ENCODE measurements around the gene UQCC3. TPM values are rescaled to one million over a fixed set of nuclear protein-coding genes. Genes with fewer than 3 reads are reported as not detected.

Gene UQCC3
- polyA plus RNA-seq, 3 donors, result 3.3 to 7.9 (median 7.2) TPM

- intact Hi-C loops (cut with micrococcal nuclease), result loop anchor here (2.0 to 5.0 kb wide), 3 partner anchors 26 to 60 kb away; partner anchors contain the start of genes BSCL2 (in 1 of the 2), GNG3 (in 1 of the 2), TUT1 (in 1 of the 2) and UBXN1 (in 1 of the 2)
- Mint-ChIP-seq H3K27me3 (ENCODE audit: low read depth in 3 of 3) (peaks cover 0 to 3% (median 0%) of the 10 kb centered on the region in 3 donors), H3K4me3 (peak overlapping the region; percentile 87 to 94), H3K4me1 (peaks cover 23% of the 10 kb centered on the region), H3K27ac (peak overlapping the region; percentile 86 to 94 (median 91)), H3K9me3 (no peaks in the 10 kb centered on the region), H3K36me3 (peaks cover 14 to 28% of the 10 kb centered on the region in 2 donors)
- TF ChIP-seq CTCF (IDR thresholded peaks at IDR 0.05), result no peak
- Histone ChIP-seq H3K4me2 (replicated peaks; ENCODE audit: extremely low read depth, low read length, poor library complexity, severe bottlenecking) (peak overlapping the region; percentile 99), H3K27me3 (ENCODE audit: control insufficient read depth in 2 of 2, insufficient read depth in 2 of 2, low read length in 2 of 2) (no peaks in the 10 kb centered on the region), H3K79me2 (ENCODE audit: insufficient read depth, low read length) (peaks cover 35% of the 10 kb centered on the region), H3K9me3 (replicated peaks in 1 of 2; ENCODE audit: control insufficient read depth in 1 of 2, insufficient read depth in 1 of 2, low read length in 2 of 2) (no peaks in the 10 kb centered on the region), H3K9ac (ENCODE audit: insufficient read depth, low read length, poor library complexity, severe bottlenecking) (peak overlapping the region; percentile 91), H3K36me3 (replicated peaks in 1 of 2; ENCODE audit: control insufficient read depth in 1 of 2, insufficient read depth in 2 of 2, low read length in 2 of 2) (peaks cover 21 to 24% of the 10 kb centered on the region in 2 donors), H3K4me1 (ENCODE audit: control insufficient read depth in 1 of 2, insufficient read depth in 2 of 2, low read length in 2 of 2) (peaks cover 11 to 17% of the 10 kb centered on the region in 2 donors), H4K20me1 (ENCODE audit: insufficient read depth, low read length) (no peaks in the 10 kb centered on the region), H3K4me3 (replicated peaks in 1 of 3; ENCODE audit: low read depth in 2 of 3, low read length in 3 of 3) (peak overlapping the region; percentile 67 to 97 (median 79)), H2AFZ (ENCODE audit: insufficient read depth, low read depth, low read length, poor library complexity, severe bottlenecking) (peak overlapping the region; percentile 92), H3K27ac (ENCODE audit: low read depth in 1 of 2, low read length in 2 of 2) (peak overlapping the region; percentile 65 to 89)
- 43% methylated on average over 14 of the region's 16 CpGs for WGBS (ENCODE audit: insufficient coverage)
- no peak for DNase-seq
Measured at GRCh38 chr11:62652161-62653006, 19.1 kb upstream of the UQCC3 start.

- Mint-ChIP-seq H3K4me1 (peaks cover 21% of the 10 kb centered on the region), H3K36me3 (peaks cover 5 to 10% of the 10 kb centered on the region in 2 donors), H3K27me3 (ENCODE audit: low read depth in 3 of 3) (peaks cover 0 to 3% (median 0%) of the 10 kb centered on the region in 3 donors), H3K9me3 (no peaks in the 10 kb centered on the region), H3K4me3 (peak overlapping the region in 1 of 2 donors; percentile 87), H3K27ac (peak overlapping the region in 3 of 7 donors; percentile 15 to 66 (median 46))
- Histone ChIP-seq H3K4me1 (ENCODE audit: control insufficient read depth in 1 of 2, insufficient read depth in 2 of 2, low read length in 2 of 2) (peaks cover 11 to 14% of the 10 kb centered on the region in 2 donors), H3K9me3 (replicated peaks in 1 of 2; ENCODE audit: control insufficient read depth in 1 of 2, insufficient read depth in 1 of 2, low read length in 2 of 2) (no peaks in the 10 kb centered on the region), H2AFZ (ENCODE audit: insufficient read depth, low read depth, low read length, poor library complexity, severe bottlenecking) (peak overlapping the region; percentile 17), H3K4me3 (replicated peaks in 1 of 3; ENCODE audit: low read depth in 2 of 3, low read length in 3 of 3) (peak overlapping the region in 1 of 3 experiments; percentile 97), H3K36me3 (replicated peaks in 1 of 2; ENCODE audit: control insufficient read depth in 1 of 2, insufficient read depth in 2 of 2, low read length in 2 of 2) (peaks cover 6% of the 10 kb centered on the region in 2 donors), H3K79me2 (ENCODE audit: insufficient read depth, low read length) (peaks cover 30% of the 10 kb centered on the region), H3K27me3 (ENCODE audit: control insufficient read depth in 2 of 2, insufficient read depth in 2 of 2, low read length in 2 of 2) (no peaks in the 10 kb centered on the region), H3K9ac (ENCODE audit: insufficient read depth, low read length, poor library complexity, severe bottlenecking) (no peak overlapping the region), H3K4me2 (replicated peaks; ENCODE audit: extremely low read depth, low read length, poor library complexity, severe bottlenecking) (peak overlapping the region; percentile 99), H3K27ac (ENCODE audit: low read depth in 1 of 2, low read length in 2 of 2) (no peak overlapping the region), H4K20me1 (ENCODE audit: insufficient read depth, low read length) (no peaks in the 10 kb centered on the region)
- DNase-seq, result no peak
- WGBS (ENCODE audit: insufficient coverage), result no CpG with 5 or more reads among the region's 11 CpGs
- TF ChIP-seq CTCF (IDR thresholded peaks at IDR 0.05), result no peak
- intact Hi-C loops (cut with micrococcal nuclease), result loop anchor here (5.0 kb wide), 2 partner anchors 53 to 62 kb away; partner anchors contain the start of genes BSCL2 (in 1 of the 2), GNG3 (in 1 of the 2) and TUT1 (in 1 of the 2)
Measured at GRCh38 chr11:62654297-62654696, 17.2 kb upstream of the UQCC3 start.

Measured in CD14-positive monocyte (primary cell).